ENCODE measurements around the gene ADGRL1. TPM values are rescaled to one million over a fixed set of nuclear protein-coding genes. Genes with fewer than 3 reads are reported as not detected.

The ADGRL1 gene
- total and polyA plus RNA-seq, 2 donors (not counting 3 experiments of a cell fraction or from before 2014, with no cell fraction given): 7.3 to 8.3 TPM

- TF ChIP-seq POLR2AphosphoS5 (IDR thresholded peaks at IDR 0.05; ENCODE audit: insufficient read depth, low read depth, low read length): no peak
- no peak for TF ChIP-seq MAX (IDR thresholded peaks at IDR 0.05; ENCODE audit: insufficient read depth, insufficient read length)
- no peak for TF ChIP-seq GATA2 (IDR thresholded peaks at IDR 0.05; ENCODE audit: insufficient read depth, insufficient read length, low read depth, low read length)
- peak; percentile 39 for TF ChIP-seq JUN (IDR thresholded peaks at IDR 0.05; ENCODE audit: borderline replicate concordance, insufficient read depth, insufficient read length, low read depth)
- no peak for TF ChIP-seq MYC (IDR thresholded peaks at IDR 0.05; ENCODE audit: low read depth, low read length)
- no peak for TF ChIP-seq CTCF (IDR thresholded peaks at IDR 0.05; ENCODE audit: extremely low read depth in 1 of 2, insufficient read depth in 1 of 2, low read depth in 1 of 2, low read length in 2 of 2)
- CTCF ChIA-PET: interaction anchor here (1.5 kb wide), 1 partner anchor 29 kb away, joined by 5 read pairs; the partner anchor contains the start of gene ASF1B
- no peaks in the 10 kb centered on the region for H3K9me3 ChIP-seq (replicated peaks; ENCODE audit: control insufficient read depth, insufficient read depth, low read length)
- no peaks in the 10 kb centered on the region for H3K9me1 ChIP-seq (replicated peaks; ENCODE audit: control insufficient read depth, extremely low read depth, insufficient read depth, low read length)
- H3K4me3 ChIP-seq (replicated peaks in 1 of 3; ENCODE audit: insufficient read depth in 1 of 3, low read depth in 1 of 3, low read length in 3 of 3): no peak overlapping the region
- no peak overlapping the region for H2AFZ ChIP-seq (ENCODE audit: low read depth, low read length)
- POLR2A ChIA-PET: no interaction called here
- no peaks in the 10 kb centered on the region for H4K20me1 ChIP-seq (replicated peaks; ENCODE audit: control insufficient read depth, extremely low read depth, insufficient read depth, low read length)
- H3K4me1 ChIP-seq (ENCODE audit: control insufficient read depth, extremely low read depth, insufficient read depth, low read length): peaks cover 6% of the 10 kb centered on the region
- DNase-seq (ENCODE audit: low read depth, low spot score): peak; percentile 57
- H3K79me2 ChIP-seq (ENCODE audit: control insufficient read depth, insufficient read depth, low read length): peaks cover 3% of the 10 kb centered on the region
- dilution Hi-C loops (cut with MboI; ENCODE audit: extremely low pct_ligation_motif_present, low sequenced_read_pairs) (no loop called here), intact Hi-C loops (cut with micrococcal nuclease) (no loop called here)
- H3K27ac ChIP-seq (ENCODE audit: insufficient read depth, low read depth, low read length): peak overlapping the region; percentile 60
- peak overlapping the region; percentile 51 for H3K9ac ChIP-seq (replicated peaks; ENCODE audit: extremely low read depth, insufficient read depth, low read length)
- H3K36me3 ChIP-seq (ENCODE audit: control insufficient read depth in 2 of 2, extremely low read depth in 1 of 2, insufficient read depth in 2 of 2, low read length in 2 of 2): peaks cover 0 to 6% of the 10 kb centered on the region in 2 experiments
- no peaks in the 10 kb centered on the region for H3K27me3 ChIP-seq (ENCODE audit: control insufficient read depth in 2 of 2, insufficient read depth in 2 of 2, low read length in 2 of 2)
- peak; percentile 93 for FAIRE-seq
- BruUV-seq (replicated peaks): no TSS peak
- no peak overlapping the region for H3K4me2 ChIP-seq (ENCODE audit: insufficient read depth, low read length)
Measured at GRCh38 chr19:14107581-14108461, 98.1 kb downstream of the ADGRL1 start.
